SK-N-SH (cell line): ENCODE results near the gene AZU1.

Experiments used
- GATA2 ChIP-seq: sonication (generic); formaldehyde crosslinking; IDR thresholded peaks from 2 replicates; pipeline ENCODE4 v1.5.0; 2020; ENCODE audit warnings: mild to moderate bottlenecking, missing genetic modification reagents
- MEF2A ChIP-seq: IDR thresholded peaks from 2 replicates; pipeline ENCODE4 v1.4.0; 2012; ENCODE audit warnings: low read depth, borderline replicate concordance
- RCOR1 ChIP-seq: fragments of 150-350 bp; IDR thresholded peaks from 2 replicates; pipeline ENCODE4 v1.6.1; 2017; ENCODE audit warnings: antibody characterized with exemption, low read length
- TF ChIP-seq, protein P1 (sequence below): fragments of 200-600 bp; sonication (generic); IDR thresholded peaks from 2 replicates; pipeline ENCODE4 v1.6.1; 2017; ENCODE audit warnings: antibody characterized with exemption, mild to moderate bottlenecking, moderate library complexity
- TF ChIP-seq, protein P2 (sequence below): IDR thresholded peaks from 2 replicates; pipeline ENCODE4; 2012

DNA sequence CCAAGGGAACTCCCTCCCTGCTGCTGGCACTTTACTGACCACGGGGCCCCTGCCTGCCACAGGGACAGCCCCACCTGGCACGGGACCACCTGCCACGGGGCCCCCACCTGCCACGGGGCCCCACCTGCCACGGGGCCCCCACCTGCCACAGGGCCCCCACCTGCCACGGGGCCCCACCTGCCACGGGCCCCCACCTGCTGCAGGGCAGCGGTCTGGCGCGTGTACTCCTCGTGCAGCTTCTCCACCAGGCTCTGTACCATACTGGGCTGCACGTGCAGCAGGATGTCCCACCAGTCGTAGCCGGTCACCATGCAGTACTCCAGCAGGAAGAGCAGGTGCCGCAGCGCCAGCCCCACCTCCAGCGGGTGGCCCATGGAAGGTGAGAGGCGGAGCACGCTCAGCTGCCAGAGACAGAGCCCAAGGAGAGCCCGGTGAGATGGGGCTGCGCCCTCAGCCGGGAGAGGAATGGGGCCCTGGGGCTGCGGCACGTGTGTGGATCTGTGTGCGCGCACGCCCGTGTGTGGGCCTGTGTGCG lies 49.2 kb downstream of the AZU1 start:
- no peak for TF ChIP-seq GATA2 (CRISPR knock-in tag)
- TF ChIP-seq, protein P1, sequence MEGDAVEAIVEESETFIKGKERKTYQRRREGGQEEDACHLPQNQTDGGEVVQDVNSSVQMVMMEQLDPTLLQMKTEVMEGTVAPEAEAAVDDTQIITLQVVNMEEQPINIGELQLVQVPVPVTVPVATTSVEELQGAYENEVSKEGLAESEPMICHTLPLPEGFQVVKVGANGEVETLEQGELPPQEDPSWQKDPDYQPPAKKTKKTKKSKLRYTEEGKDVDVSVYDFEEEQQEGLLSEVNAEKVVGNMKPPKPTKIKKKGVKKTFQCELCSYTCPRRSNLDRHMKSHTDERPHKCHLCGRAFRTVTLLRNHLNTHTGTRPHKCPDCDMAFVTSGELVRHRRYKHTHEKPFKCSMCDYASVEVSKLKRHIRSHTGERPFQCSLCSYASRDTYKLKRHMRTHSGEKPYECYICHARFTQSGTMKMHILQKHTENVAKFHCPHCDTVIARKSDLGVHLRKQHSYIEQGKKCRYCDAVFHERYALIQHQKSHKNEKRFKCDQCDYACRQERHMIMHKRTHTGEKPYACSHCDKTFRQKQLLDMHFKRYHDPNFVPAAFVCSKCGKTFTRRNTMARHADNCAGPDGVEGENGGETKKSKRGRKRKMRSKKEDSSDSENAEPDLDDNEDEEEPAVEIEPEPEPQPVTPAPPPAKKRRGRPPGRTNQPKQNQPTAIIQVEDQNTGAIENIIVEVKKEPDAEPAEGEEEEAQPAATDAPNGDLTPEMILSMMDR: no peak
- no peak for TF ChIP-seq MEF2A
- no peak for TF ChIP-seq RCOR1
- TF ChIP-seq, protein P2, sequence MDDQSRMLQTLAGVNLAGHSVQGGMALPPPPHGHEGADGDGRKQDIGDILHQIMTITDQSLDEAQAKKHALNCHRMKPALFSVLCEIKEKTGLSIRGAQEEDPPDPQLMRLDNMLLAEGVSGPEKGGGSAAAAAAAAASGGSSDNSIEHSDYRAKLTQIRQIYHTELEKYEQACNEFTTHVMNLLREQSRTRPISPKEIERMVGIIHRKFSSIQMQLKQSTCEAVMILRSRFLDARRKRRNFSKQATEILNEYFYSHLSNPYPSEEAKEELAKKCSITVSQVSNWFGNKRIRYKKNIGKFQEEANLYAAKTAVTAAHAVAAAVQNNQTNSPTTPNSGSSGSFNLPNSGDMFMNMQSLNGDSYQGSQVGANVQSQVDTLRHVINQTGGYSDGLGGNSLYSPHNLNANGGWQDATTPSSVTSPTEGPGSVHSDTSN: no peak
